Measurements from ENCODE around the gene SPDYE4. TPM values are rescaled to one million over a fixed set of nuclear protein-coding genes. Genes with fewer than 3 reads are reported as not detected.

The SPDYE4 gene
- total RNA-seq, 1 experiment from 2014 or later: not detected

- in situ Hi-C loops (cut with HindIII; ENCODE audit: low pct_unique_long_range_greater_than_20kb, low sequenced_read_pairs): no loop called here
- DNase-seq (ENCODE audit: low read depth): no peak
Measured at GRCh38 chr17:8725881-8726876, 32.2 kb downstream of the SPDYE4 start.

GRCh38 chr17:8724451-8724850, 33.9 kb downstream of the SPDYE4 start:
- no peak for DNase-seq (ENCODE audit: low read depth)
- in situ Hi-C loops (cut with HindIII; ENCODE audit: low pct_unique_long_range_greater_than_20kb, low sequenced_read_pairs): no loop called here

- no peak for DNase-seq (ENCODE audit: low read depth)
- in situ Hi-C loops (cut with HindIII; ENCODE audit: low pct_unique_long_range_greater_than_20kb, low sequenced_read_pairs): no loop called here
Measured at GRCh38 chr17:8720596-8720995, 37.8 kb downstream of the SPDYE4 start.

- in situ Hi-C loops (cut with HindIII; ENCODE audit: low pct_unique_long_range_greater_than_20kb, low sequenced_read_pairs): no loop called here
- DNase-seq (ENCODE audit: low read depth): no peak
Measured at GRCh38 chr17:8719291-8720246, 38.8 kb downstream of the SPDYE4 start.

GRCh38 chr17:8718001-8718563, 40.3 kb downstream of the SPDYE4 start:
- DNase-seq (ENCODE audit: low read depth): no peak
- in situ Hi-C loops (cut with HindIII; ENCODE audit: low pct_unique_long_range_greater_than_20kb, low sequenced_read_pairs): no loop called here

GRCh38 chr17:8713878-8714277, 44.5 kb downstream of the SPDYE4 start:
- no peak for DNase-seq (ENCODE audit: low read depth)
- in situ Hi-C loops (cut with HindIII; ENCODE audit: low pct_unique_long_range_greater_than_20kb, low sequenced_read_pairs): no loop called here

- no peak for DNase-seq (ENCODE audit: low read depth)
- in situ Hi-C loops (cut with HindIII; ENCODE audit: low pct_unique_long_range_greater_than_20kb, low sequenced_read_pairs): no loop called here
Measured at GRCh38 chr17:8713315-8713714, 45.0 kb downstream of the SPDYE4 start.

- DNase-seq (ENCODE audit: low read depth): no peak
- in situ Hi-C loops (cut with HindIII; ENCODE audit: low pct_unique_long_range_greater_than_20kb, low sequenced_read_pairs): no loop called here
Measured at GRCh38 chr17:8712698-8713097, 45.6 kb downstream of the SPDYE4 start.

- no peak for DNase-seq (ENCODE audit: low read depth)
- in situ Hi-C loops (cut with HindIII; ENCODE audit: low pct_unique_long_range_greater_than_20kb, low sequenced_read_pairs): no loop called here
Measured at GRCh38 chr17:8711291-8711690, 47.1 kb downstream of the SPDYE4 start.

GRCh38 chr17:8710813-8711212, 47.5 kb downstream of the SPDYE4 start:
- in situ Hi-C loops (cut with HindIII; ENCODE audit: low pct_unique_long_range_greater_than_20kb, low sequenced_read_pairs): no loop called here
- DNase-seq (ENCODE audit: low read depth): no peak

GRCh38 chr17:8709006-8709405, 49.3 kb downstream of the SPDYE4 start:
- no peak for DNase-seq (ENCODE audit: low read depth)
- in situ Hi-C loops (cut with HindIII; ENCODE audit: low pct_unique_long_range_greater_than_20kb, low sequenced_read_pairs): no loop called here

- in situ Hi-C loops (cut with HindIII; ENCODE audit: low pct_unique_long_range_greater_than_20kb, low sequenced_read_pairs): no loop called here
- no peak for DNase-seq (ENCODE audit: low read depth)
Measured at GRCh38 chr17:8708025-8708461, 50.3 kb downstream of the SPDYE4 start.

- DNase-seq (ENCODE audit: low read depth): no peak
- in situ Hi-C loops (cut with HindIII; ENCODE audit: low pct_unique_long_range_greater_than_20kb, low sequenced_read_pairs): no loop called here
Measured at GRCh38 chr17:8707332-8708024, 50.9 kb downstream of the SPDYE4 start.

GRCh38 chr17:8706431-8706830, 51.9 kb downstream of the SPDYE4 start:
- no peak for DNase-seq (ENCODE audit: low read depth)
- in situ Hi-C loops (cut with HindIII; ENCODE audit: low pct_unique_long_range_greater_than_20kb, low sequenced_read_pairs): no loop called here

- DNase-seq (ENCODE audit: low read depth): no peak
- in situ Hi-C loops (cut with HindIII; ENCODE audit: low pct_unique_long_range_greater_than_20kb, low sequenced_read_pairs): no loop called here
Measured at GRCh38 chr17:8705427-8705826, 52.9 kb downstream of the SPDYE4 start.

GRCh38 chr17:8703001-8703400, 55.3 kb downstream of the SPDYE4 start:
- in situ Hi-C loops (cut with HindIII; ENCODE audit: low pct_unique_long_range_greater_than_20kb, low sequenced_read_pairs): no loop called here

GRCh38 chr17:8701754-8702153, 56.6 kb downstream of the SPDYE4 start:
- in situ Hi-C loops (cut with HindIII; ENCODE audit: low pct_unique_long_range_greater_than_20kb, low sequenced_read_pairs): no loop called here
- no peak for DNase-seq (ENCODE audit: low read depth)

More at GRCh38 chr17:8703001-8703400, 55.3 kb downstream of the SPDYE4 start:
- no peak for DNase-seq (ENCODE audit: low read depth)

GRCh38 chr17:8701221-8701620, 57.1 kb downstream of the SPDYE4 start:
- DNase-seq (ENCODE audit: low read depth): no peak
- in situ Hi-C loops (cut with HindIII; ENCODE audit: low pct_unique_long_range_greater_than_20kb, low sequenced_read_pairs): no loop called here
